Fibroblast of skin of right quadriceps (primary cell): Measurements from ENCODE around the gene TCF21.
"Not testable (repeated sequence)": the region's sequence is repeated elsewhere in the genome, so short reads cannot be mapped to it uniquely, and the experiment has no call there.

Source experiments
- DNase-seq: peaks from one replicate; pipeline ENCODE4 v3.0.0-alpha.2; 2013

The TCF21 gene

DNA sequence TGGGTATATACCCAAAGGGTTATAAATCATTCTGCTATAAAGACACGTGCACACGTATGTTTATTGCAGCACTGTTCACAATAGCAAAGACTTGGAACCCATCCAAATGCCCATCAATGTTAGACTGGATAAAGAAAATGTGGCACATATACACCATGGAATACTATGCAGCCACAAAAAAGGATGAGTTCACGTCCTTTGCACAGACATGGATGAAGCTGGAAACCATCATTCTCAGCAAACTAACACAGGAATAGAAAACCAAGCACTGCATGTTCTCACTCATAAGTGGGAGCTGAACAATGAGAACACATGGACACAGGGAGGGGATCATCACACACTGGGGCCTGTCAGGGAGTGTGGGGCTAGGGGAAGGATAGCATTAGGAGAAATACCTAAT, 47.4 kb downstream of the TCF21 start:
- not testable (repeated sequence) for DNase-seq

DNA sequence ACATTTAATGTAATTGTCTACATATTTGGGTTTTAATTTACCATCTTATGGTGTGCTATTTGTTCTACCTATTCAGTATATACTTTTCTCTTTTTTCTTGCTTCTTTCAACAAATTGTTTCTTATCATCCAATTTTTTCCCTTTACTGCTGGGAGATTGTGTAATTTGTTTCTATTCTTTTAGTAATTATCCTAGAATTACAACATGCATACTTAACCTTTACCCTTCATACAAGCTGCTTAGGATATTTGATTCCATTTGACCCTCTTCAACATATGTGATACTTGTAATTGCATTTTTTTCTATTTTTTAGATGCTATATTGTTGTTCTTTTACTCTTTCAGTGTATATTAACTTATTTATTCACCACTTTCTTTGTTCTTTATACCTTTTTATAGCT, 49.0 kb downstream of the TCF21 start:
- no peak for DNase-seq

DNA sequence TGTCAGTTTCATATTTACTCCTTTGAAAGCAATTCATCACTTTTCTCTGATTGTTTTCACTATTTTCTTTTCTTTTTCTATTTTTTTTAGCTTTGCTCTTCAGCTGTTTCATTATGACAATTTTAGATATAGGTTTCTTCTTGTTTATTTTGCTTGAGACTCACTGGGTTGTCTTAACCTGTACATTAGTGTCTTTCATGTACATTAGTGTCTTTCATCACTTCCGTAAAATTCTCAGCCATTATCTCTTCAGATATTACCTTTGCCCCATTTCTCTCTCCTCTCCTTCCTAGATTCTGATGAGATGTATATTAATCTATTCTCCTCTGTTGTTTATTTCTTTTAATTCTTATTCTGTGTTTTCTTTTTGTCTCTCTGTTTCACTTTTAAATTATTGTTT, 49.6 kb downstream of the TCF21 start:
- no peak for DNase-seq

DNA sequence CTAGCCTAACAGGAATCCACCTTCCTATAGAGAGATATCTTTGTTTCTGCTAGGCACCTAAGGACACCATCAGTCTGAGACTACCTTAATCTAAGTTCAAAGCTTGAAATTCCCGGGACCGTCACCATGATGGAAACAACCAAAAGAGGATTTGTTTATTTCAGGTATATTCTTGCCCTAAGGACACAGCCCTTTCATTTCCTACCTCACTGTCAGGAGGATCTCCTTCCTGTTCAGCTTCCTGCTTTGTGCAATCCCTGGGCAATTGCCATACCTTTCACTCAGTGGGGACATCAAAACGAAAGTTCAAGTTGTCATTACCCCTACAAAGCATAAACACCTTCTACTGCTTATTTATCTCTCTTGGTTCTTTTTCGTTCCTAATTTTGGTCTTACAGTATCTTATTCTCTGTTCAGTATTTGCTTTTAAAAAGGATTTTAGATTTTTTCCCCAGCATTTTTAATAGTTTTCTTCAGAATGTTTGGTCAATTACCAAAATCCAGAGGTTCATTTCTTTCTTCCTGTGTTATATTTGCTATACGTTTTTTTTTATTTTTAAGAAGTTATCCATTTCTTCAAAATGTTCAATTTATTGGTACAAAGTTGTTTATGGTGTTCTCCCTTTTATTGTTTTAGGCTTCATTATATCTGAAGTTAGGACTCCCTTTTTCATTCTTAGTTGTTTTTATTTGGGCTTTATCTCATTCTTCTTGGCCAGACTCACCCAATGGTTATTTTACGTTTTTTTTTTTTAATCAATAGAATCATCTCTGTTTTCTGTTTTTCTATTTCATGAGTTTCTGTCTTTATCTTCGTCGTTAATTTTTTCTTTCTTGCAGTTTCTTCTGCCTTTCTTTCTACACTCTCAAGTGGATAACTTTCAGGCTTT, 51.1 kb downstream of the TCF21 start:
- no peak for DNase-seq
